COR-L47 (cell line): ENCODE data around the gene SYTL5.

Source experiments
- DNase-seq: peaks from one replicate; lab custom pipeline; 2025; lab: John Stamatoyannopoulos, UW

The SYTL5 gene

DNA sequence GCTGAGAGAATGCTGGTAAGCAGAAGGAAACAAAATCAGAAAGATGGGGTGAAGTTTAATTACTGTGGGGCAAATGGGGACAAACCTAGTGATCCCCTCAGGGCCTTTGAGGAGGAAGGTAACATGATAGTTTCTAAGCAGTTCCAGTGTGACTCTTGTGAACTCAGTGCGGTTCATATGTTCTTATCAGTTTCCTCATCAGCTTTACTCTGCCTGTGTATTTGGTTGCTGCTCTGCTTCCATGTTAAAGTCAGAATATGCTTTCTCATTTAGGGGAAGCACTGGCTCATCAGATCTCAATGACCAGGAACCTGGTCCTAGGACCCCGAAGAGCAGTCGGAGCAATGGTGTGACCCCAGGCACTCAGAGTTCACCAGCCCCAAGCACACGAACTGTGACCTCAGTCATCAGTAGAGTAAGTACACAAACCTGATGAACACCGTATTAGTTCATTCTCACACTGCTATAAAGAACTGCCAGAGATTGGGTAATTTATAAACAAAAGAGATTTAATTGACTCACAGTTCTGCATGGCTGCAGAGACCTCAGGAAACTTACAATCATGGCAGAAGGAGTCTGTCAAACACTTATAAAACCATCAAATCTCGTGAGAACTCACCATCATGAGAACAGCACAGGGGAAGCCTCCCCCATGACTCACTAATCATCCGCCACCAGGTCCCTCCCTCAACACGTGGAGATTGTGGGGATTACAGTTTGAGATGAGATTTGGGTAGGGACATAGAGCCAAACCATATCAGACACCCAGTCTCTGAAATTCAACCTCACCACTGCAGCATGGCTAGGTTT is 83.0 kb downstream of the SYTL5 start:
- DNase-seq, result no peak

DNA sequence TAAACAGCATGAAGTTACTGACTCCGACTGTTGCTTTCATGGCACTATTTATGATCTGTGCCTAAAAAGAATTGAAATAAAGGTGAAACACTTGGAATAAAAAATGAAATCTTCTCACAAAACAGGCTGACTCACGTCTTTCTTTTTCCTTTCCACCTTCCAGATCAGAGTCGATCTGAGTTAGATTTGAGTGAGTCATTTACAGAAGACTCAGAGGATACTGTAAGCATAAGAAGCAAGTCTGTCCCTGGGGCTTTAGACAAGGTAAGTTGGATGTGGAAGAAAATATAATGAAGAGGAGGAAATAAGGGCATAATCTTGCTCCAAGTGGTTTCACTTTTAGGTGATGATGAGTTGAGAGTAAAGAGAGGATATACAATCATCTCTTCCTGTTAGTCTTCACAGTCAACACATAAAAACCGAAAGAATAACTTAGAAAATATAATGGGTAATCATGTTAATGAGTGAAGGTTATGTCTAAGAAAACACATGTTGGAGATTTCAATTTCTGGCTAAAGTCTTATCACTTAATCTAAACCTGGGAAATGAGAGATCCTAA is 89.7 kb downstream of the SYTL5 start:
- DNase-seq, result no peak

DNA sequence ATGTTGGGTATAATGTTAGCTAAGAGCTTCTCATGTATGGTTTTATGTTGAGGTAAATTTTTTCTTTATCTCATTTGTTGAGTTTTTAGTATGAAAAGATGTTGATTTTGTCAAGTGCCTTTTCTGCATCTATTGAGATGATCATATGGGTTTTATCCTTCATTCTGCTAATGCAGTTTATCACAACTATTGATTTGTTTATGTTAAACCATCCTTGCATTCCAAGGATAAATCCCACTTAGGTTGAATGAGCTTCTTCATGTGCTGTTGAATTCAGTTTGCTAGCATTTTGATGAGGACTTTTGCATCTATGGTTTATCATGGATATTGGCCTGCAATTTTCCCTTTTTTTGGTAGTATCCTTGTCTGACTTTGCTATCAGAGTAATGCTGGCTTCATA is 93.3 kb downstream of the SYTL5 start:
- DNase-seq, result no peak

DNA sequence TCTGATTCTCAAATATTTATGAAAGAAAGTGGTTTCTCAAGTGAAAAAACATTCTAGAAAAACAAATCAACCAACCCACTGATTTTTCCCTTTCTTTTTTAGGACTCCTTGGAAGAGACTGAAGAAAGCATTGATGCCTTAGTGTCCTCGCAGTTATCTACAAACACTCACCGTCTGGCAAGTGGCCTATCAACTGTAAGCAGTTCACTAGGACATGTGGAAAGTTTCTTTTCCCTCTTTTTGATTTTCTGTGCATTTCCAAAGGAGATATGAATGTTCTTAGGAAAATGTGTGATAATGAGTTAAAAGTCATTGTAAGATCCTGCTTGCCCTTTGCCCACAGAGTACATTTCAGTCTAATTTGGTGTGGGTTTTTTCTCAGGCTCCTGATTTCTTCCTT is 95.9 kb downstream of the SYTL5 start:
- no peak for DNase-seq

DNA sequence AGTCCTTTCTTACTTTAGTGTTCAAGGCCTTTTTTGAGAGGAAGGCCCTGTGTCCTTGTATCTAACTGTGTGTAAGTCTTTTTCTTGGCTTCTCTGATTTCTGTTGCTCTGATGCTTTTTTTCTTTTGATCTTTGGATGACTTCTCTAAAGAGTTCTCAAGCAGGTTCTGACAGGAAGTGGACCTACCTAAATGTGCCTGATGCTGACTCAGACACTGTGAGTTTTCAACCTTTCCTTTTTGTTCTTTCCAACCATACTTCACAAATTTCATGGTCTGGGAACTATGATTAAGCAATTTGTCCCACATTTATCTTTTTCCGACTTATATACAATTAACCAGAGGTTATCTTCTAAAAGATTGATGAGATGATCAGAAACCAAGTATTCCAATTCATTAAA is 96.5 kb downstream of the SYTL5 start:
- no peak for DNase-seq

DNA sequence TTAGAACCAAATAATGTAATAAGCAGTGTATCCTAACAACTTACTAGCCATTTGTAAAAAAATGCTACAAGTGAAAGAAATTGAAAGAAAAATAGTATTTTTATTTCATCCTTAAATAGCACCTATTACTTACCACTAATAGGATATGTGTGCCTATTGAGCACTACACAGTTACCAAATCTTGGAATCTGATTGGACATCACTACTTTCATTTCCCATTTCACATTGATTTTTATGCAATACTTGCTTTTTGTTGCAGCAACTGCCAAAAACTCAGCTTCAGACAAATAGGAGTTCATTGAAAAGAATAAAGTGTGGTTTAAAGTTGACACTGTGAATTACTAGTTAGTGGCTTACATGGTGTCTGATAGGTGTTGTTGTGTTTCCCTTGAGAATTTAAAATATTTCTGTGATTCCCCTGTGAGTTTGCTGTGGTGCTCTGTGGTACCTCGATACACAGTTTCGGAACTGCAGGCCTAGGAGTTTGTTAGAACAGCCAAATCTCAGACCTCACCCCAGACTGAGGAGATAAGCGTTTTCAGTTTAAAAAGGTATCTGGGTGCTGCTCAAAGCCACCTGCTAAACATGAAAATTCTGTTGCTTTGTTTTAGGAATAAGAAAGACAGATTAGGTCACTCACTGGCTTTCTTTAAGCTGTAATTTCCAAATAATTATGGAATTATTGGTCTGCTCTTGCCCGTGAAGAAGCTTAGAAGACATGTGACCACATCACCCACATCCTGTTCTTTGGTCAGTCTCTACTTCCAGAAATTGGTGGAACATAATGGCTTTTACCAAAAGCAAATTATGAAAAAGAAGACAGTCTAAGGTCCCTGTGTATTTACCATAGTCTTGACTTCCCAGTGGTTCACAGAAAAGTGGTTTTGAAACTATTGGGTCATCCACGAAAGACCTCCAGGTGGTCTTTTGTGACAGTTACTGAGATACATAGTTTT is 97.8 kb downstream of the SYTL5 start:
- no peak for DNase-seq

DNA sequence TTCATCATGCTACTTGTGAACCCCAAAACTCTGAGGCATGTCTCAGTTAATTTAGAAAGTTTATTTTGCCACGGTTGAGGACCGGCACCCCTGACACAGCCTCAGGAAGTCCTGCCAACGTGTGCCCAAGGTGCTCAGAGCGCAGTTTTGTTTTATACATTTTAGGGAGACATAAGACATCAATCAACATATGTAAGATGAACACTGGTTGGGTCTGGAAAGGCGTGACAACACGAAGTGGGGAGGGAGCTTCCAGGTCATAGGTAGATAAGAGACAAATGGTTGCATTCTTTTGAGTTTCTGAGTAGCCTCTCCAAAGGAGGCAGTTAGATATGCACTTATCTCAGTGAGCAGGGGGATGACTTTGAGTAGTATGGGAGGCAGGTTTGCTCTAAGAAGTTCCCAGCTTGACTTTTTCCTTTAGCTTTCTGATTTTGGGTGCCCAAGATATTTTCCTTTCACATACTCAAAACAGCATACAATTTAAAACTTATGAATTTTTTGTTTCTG is 98.9 kb downstream of the SYTL5 start:
- no peak for DNase-seq

DNA sequence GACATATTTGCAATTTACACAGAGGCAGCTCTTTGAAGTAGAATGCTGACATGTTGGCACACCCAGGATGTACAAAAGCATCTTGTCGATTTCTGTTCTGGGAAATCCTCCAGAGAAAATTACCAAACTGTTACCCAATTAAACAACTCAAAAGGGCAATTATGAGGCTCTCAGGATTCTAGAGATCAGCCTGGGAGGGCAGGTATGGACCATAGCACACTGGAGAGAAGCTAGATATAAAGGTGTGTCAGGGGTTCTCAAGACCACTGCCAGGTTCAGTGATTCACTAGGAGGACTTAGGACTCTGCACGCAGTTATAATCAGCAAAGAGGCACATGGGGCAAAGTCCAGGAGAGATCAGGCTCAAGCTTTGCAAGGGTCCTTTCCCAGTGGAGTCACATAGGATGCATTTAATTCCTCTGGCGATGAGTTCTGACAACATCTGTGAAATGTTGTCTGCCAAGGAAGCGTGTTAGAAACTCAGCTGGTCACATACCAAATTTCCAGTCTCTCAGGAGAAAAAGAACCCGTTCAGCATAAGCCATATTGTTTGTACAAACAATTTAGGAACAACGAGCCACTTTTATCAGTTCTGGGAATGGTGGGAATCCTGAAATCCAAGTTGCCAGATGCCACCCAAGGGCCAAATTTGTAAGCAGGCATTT is 100.8 kb downstream of the SYTL5 start:
- DNase-seq, result no peak

DNA sequence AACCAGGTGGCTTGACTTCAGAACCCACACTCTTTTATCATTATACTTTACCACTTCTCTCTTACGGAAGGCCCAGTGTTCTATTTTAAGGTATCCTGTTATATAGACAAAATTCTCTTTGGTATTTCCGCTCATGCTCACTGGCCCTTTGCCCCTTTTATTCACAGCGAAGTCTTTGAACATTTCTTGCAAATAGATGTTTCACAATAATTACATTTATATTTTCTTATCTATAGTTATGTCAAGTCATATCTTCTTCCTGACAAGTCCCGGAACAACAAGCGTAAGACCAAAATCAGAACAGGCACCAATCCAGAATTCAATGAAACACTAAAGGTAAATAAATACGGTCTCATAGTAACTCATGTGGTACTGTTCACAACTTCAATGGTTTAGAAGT is 102.0 kb downstream of the SYTL5 start:
- DNase-seq, result no peak

DNA sequence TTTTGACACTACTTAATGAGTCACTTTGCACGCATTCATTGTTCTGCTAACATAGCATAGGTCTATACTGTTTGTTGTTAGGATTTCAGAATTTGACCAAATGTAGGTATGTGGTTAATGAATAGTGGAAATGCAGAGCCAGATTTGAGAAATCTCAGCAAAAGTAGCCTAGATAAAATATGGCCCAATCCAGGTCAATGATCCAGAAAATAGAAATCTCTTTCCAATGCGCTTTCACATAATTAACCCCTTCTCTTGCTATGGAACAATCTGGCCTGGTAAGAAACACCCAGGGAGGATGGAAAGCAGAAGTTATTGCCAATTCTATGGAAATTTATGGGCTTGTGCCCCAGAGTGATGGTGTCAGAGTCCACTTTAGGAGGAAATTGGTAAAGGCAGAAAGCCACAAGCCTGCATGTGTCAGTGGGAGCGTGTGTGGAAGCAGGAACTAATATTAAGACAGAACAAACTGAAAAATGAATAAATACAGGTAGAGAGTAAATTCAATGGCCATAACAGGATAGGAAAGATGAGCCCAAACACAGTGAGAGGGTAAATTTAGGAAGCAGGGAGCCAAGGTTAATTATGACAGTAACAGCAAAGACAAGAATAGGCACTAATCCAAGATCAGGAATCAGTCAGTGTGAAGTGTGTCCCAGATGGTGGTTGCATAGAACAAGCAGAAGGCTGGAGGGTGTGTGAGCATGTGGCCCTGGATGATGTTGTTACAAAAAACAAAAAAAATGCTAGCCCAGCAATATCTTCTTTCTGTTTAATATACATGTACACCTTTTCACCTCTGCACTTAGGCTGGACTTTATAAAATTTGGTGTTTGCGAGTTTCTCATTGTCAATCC is 102.9 kb downstream of the SYTL5 start:
- DNase-seq, result no peak

DNA sequence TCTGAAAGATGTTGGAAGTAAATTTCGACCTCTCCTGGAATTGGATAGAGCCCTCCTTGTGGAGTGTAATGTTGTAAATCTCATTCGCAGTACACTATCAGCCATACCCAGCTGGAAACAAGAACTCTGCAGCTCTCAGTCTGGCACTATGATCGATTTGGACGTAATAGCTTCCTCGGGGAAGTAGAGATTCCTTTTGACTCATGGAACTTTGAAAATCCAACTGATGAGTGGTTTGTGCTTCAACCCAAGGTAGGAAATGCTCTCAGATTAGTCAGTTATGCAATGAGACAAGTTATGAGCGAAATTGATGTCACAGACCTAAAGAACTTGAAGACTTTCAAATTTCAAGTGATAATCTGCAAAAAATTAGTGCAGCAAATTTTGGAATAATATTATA is 103.9 kb downstream of the SYTL5 start:
- DNase-seq, result no peak

DNA sequence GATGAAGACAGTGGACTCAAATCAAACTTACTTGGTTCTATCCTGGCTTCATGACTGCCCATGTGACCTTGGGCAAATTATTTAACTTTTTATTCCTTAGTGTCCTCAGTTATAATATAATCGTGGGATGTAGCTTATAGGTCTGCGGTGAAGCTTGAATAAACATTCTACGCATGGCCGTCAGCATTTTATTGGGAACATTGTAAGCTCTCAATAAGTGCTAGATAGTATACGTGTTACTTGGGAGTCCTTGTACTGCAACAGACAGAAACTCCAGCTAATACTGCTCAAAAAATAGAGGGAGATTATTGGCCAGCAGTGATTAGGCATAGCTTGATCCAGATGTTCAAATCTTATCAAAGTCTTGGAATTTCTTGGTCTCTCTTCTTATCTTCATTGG is 104.8 kb downstream of the SYTL5 start:
- no peak for DNase-seq

DNA sequence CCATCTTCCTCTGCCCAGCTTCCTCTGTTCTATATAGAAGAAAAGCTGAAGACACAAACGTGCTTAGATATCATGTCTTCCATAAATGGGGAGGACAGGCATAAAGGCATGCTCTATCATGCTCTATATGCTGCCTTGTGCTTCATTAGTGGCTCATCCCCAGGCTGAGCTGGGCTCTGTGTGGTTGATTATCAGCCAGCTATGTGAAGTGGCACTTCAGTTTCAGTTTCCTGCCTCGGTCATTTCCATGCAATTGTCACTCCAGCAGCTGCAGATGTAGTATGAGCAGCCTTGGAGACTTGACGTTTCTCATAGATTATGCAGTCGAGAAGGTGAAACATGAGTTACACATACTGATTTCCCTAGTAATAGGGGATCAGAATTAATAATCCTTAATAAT is 106.2 kb downstream of the SYTL5 start:
- DNase-seq, result no peak

DNA sequence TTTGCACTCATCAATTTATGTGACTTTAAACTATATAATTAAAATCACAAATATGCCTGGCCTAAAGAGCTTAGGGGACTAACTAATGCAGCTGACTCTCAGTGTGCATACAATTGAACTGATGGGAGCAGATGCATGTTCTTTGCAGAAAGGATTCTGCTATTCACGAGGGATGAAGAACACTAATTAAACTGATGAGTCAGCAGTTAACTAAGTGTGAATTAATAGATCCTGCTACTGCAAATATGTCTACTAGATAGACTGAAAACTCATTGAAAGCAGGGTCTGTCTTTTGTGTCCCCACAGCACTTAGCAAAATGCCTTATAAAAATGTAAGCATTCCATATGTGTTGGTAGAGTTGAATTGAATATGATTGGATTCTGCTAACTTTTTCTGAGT is 110.4 kb downstream of the SYTL5 start:
- no peak for DNase-seq

DNA sequence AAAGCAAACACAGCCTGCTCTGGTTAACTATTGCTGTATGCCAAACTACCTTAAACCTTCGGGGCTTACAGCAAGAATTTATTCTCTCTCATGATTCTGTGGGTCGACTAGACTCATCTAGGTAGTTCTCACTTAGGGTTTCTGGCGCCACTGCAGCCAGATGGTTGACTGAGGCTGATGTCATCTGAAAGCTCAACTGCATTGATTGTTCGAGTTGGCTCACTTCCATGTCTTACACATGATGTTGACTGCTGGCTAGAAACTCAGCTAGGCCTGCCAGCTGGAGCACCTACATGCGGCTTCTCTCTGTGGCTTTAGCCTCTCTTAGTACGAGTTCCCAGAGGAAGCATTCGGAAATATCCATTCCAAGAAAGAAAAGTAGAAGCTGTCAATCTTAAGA is 111.1 kb downstream of the SYTL5 start:
- DNase-seq, result no peak

DNA sequence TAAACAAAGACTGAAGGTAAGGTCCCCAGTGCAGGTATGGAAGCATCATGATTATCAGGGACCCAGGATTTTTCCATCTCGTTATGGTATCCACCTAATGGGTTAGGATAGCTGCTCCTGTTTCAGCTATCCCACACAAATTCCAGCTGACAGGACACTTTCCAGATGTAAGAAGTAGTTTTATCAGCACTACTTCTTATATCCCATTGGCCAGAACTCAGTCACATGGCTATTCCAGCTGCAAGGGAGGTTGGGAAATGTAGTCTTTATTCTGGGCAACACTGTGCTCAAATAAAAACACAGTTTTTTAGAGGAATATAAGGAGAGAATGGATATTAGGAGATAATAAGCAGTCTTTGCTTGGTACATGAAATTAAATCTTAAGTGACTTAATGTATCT is 117.6 kb downstream of the SYTL5 start:
- no peak for DNase-seq

DNA sequence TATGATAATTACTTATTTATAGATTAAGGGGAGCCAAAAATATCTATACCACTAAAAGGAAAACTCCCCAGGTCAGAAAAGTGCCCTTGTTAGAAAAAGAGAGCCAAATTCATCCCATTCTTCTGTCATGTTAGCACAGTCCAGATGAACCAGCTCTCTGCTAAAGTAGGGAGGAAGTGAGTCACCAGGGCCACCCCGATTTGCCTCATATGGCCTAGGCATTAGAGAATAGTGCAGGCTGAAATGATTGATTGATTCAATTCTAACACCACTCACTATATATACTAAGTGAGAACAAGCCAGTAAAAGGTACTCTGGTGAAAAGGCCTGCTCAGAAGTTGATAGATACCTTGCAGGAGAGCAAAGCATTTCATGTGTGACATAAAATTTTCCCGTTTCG is 119.8 kb downstream of the SYTL5 start:
- DNase-seq, result no peak

DNA sequence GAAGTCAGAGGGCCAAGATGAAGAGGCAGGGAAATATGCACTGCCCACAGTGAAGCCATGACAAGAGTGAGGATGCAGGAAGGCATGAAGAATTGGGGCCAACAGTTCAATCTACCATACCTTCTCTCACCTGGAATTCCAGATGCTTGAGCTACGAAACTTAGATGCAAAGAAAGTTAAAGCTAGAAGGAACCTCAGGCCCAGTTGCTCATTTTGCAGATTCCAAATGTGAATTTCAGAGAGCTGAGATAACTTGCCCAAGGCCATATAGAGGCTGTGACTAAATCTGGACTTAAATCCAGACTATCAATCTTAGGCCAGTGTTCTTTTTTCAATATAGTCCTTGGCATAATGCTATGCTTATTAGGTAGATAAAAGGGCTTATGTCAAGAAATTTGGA is 121.6 kb downstream of the SYTL5 start:
- DNase-seq, result no peak

DNA sequence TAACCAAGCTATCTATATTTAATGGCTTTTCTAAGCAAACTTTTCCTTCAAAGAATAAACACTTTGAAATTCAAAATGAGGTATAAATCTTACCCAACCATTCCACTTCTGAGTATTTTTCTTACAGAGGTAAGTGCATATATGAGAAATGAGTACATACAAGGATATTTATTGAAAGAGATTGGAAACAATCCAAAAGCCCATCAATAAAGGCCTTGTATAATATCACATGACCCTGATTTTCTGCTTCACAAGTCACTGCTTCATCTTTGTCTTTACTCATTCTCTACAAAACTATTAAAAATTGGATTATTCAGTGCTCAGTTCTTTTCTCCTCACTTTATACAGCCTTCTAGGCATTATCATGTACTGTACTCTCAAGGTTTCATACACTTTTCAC is 123.0 kb downstream of the SYTL5 start:
- no peak for DNase-seq

DNA sequence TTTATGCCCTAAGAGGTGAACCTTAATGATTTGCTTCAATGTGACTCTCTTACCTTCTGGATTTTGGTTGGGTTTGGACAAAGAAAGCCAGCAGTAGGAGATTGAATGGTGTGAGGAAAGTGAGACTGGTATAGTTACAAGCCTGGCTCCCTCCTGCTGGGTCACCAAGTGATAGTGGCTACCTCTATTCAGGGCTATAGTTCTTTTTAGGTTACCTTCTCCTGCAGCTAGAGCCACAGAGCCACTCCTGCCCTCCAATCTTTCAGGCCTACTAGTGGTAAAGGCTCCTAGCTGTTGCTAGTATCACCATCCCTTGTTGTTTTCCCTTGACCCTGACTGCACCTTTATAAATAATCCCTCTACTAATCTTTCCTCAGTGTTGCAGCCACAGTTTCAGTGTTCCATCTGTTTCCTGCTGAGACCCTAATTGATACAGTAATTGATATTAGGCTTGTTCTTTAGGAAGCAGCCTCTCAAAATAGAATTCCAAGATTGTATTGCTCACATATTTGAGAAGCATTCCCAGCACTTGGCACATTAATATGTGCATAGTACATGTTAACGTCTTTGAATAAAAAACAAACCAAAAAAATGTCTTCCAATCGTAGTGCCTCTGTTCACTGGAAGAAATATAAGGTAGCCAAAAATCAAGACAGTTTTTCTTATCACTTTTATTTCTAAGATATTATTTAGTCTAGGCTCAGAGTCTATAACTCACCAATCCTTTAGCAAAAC is 132.0 kb downstream of the SYTL5 start:
- no peak for DNase-seq

DNA sequence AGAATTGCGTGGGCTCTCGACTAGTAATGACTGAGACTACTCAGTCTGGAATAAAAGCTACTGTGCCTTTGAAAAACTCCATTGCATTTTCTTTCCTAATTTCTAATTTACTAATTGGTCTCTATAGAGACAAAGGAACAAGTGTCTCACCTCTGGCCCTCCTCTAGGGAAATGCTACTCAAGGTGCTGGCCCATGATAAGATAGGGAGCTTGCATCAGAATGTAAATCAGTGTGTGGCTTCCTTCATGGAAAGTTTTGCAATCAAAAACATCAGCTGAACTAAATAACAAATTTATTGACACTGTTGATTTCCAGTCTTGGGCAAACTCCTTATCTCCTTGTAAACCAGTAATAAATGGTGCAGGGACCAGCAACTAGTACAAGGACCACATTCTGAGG is 132.5 kb downstream of the SYTL5 start:
- no peak for DNase-seq
